ENCODE measurements around the gene ASIC3.
"Not testable (repeated sequence)": the region's sequence is repeated elsewhere in the genome, so short reads cannot be mapped to it uniquely, and the experiment has no call there.

ASIC3 gene

DNA sequence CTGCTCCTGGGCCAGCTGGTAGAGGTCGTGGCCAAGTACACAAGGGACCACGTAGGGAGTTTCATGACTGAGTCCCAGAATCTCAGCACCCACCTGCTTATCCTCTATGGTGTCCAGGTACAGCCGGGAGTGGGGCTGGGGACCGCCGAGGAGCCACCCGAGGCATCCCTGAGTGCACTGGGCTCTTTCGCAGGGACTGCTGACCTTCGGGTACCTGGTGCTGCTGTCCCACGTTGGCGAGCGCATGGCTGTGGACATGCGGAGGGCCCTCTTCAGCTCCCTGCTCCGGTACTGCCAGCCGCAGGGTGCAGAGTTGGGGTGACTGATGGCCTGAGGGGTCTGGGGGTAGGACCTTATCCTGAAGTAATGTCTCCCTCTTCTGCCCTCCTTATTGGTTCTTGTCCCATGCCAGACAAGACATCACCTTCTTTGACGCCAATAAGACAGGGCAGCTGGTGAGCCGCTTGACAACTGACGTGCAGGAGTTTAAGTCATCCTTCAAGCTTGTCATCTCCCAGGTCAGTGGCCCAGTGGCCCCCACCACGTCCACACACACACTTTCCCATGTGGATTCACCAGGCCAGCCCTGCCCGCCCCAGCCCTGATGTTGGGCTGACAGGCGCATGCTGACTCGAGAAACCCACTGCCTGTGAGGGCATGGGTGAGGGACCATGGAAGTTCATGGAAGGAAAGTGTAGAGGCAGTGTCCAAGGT is 13.9 kb upstream of the ASIC3 start:
- no peak for DNase-seq

DNA sequence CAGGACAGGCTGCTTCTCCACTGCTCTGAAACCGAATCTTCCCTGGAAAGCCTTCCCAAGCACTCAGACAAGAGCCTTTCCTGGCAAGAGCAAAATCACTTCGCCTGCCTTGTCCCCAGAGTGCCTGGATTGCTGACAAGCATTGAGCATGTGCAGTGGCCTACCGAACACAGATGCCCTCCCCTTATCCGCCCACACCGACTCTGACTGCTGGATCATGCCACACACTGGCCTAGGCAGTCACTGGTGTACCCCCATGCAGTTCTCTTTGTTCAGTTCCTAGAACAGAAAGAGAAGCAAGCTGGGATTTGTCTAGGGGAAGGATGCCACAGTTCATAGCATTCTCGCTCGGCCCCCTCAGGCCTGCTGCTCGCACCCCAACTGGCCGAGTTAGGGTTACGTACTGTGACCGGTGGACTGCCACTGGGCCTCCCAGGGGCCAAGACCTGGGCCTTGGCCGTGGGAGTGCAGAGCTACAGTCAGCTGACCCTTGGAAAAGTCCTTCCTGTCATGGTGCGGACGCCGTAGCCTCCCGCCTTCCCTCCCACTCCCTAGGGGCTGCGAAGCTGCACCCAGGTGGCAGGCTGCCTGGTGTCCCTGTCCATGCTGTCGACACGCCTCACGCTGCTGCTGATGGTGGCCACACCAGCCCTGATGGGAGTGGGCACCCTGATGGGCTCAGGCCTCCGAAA is 13.2 kb upstream of the ASIC3 start:
- no peak for DNase-seq

DNA sequence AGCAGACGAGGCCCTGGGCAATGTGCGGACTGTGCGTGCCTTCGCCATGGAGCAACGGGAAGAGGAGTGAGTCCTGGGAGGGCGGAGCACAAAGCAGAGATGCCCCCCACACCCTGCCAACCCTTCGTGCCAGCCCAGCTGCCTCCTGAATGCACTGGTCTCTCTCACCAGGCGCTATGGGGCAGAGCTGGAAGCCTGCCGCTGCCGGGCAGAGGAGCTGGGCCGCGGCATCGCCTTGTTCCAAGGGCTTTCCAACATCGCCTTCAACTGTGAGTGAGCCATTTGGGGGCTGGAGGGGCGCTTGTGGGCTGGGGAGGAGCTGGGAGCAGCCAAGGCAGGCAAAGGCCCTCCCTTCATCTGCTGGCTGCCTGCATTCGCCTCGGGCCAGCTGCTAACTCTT is 12.4 kb upstream of the ASIC3 start:
- DNase-seq, result no peak

DNA sequence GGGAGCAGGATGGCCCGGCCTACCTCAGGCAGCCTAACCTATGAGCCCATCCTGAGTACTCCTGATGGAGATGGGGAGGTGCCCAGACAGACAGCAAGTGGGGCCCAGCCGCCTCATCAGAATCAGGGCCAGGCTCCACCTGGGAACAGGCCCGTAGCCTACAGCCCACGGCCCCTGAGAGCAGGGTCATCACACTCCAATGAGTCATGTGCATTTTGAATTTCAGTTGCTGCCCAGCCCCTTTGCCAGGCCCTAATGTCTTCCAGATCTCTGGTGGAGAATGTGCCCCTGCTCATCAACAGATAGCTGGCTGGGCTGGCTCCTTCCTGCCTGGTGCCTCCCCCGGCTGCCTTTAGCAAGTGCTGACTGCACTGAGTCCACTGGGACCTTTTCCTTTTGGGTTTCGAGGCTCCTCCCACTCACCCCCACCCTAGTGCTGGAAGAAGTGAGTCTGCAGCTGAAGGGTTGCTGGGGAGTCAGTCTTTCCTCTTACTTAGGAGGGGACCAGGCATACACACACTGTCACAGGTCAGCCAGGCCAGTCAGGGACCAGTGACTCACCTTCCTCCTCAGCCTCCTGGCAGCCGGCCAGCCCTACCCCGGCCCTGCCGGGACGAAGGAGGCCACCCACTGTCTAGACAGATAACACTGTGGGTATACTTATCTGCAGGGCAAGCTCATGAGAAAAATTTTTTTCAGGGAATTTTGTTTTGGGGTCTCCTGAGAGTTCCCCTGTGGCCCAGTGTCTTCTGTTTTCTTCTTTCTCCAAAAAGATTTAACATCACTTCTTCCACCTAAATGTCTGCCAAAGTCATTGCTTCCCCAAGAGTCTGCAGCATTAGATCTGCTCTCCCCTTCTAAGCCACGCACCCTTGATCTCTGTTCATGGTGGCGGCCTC is 9.1 kb upstream of the ASIC3 start:
- DNase-seq, result peak; percentile 98

DNA sequence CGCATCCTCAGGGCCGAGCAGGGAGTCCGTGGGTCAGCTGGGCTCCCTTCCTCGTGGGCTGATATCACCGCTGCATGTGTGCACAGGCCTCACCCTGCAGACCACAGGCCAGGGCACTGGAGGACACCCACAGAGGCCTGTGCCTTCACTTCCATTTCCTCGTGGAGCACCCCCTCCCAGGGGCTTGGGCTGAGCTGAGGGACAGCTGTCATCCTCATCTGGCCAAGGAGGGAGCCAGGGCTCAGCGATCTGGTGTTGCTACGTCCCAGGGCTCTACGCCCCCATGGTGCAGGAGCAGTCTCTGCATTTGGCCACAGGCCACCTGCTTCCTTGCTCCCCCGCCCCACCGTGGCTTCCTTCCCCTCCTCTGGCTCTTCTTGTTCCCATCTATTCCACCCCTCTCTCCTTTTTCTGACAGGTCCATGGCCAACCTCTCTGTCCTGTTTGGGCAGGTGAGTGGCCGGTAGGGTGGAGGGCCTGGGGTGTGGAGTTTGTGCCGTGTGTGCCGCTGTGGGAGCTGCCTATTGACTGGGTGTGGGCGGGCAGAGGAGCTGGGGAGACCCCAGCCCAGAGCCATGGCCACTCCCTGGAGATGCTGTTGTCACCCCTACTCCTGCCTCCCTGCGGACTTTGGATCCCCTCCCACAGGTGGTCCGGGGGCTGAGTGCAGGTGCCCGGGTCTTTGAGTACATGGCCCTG is 8.3 kb upstream of the ASIC3 start:
- DNase-seq, result no peak

DNA sequence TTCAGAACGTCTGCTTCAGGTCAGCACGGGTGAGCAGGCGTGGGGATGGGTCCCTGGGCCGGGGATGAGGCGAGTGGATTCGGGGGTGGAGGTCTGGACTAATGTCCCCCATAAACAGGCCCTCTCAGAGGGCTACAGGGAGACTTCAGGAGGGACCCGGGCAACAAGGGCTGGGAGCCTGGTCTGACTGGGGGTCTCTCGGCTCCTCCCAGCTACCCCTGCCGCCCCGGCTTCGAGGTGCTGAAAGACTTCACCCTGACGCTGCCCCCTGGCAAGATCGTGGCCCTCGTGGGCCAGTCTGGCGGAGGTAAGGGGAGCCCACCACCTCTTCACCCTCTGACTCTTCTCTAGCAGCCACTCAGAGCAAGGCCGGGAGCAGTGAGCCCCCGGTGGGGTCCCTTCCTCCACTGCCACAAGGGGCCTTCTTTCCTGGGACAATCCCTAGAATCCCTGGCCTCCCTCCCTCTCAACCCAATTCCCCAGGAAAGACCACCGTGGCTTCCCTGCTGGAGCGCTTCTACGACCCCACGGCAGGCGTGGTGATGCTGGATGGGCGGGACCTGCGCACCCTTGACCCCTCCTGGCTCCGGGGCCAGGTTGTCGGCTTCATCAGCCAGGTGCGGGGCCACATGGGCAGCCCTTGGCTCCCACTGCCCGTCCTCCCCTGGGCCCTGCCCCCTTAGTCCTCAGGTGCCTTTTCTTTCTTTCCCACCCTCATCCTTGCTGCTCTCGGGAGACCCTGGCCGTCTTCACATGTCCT is 7.5 kb upstream of the ASIC3 start:
- DNase-seq, result no peak

DNA sequence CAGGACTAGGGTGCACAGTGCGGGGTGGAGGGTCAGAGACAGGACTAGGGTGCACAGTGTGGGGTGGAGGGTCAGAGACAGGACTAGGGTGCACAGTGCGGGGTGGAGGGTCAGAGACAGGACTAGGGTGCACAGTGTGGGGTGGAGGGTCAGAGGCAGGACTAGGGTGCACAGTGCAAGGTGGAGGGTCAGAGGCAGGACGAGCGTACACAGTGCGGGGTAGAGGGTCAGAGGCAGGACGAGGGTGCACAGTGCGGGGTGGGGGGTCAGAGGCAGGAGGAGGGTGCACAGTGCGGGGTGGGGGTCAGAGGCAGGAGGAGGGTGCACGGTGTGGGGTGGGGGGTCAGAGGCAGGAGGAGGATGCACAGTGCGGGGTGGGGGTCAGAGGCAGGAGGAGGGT is 4.9 kb upstream of the ASIC3 start:
- not testable (repeated sequence) for DNase-seq

DNA sequence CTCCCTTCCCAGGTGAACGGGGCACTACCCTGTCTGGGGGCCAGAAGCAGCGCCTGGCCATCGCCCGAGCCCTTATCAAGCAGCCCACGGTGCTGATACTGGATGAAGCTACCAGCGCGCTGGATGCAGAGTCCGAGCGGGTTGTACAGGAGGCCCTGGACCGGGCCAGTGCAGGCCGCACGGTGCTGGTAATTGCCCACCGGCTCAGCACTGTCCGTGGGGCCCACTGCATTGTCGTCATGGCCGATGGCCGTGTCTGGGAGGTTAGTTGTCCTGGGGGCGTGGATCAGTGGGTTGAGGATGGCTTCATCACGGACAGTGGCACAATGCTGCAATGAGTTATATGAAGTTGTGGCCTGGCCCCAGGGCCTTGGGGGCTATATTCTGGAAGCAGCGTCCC is 4.4 kb upstream of the ASIC3 start:
- DNase-seq, result no peak

DNA sequence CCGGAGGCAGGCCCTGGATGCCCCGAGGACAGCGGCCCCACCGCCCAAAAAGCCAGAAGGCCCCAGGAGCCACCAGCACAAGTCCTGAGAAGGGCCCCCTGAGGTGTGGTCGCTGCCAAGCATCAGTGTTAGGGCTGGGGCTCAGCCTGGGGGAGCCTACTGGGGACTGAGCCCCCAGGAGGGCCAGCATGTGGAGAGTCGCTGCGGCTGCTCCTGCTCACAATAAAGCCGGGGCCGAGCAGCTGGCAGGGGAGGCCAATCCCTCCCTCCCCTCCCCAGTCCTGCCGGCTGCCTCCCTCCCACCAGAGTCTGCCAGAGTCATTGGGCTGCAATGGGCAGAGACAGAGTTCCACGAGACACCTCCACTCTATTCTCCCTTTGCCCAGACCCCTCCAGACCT is 3.1 kb upstream of the ASIC3 start:
- DNase-seq, result no peak

DNA sequence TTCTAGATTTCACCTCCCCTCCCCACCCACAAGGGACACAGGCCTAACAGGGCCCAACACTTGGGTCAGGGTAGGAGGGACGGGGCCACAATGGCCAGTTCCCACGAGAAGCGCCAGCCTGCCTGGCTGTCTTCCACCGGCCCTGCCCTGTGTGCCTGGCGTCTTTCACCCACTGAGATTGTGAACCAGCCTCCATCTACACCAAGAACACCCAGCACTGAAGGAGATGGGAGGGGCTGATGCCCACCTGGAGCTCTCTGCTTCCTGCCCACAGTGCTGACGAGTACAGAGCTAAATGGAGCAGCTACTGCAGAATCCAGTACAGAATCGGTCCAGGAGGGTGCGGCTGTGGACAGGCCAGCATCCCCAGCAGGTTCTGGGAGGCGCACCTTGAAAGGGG is 2.4 kb upstream of the ASIC3 start:
- no peak for DNase-seq

DNA sequence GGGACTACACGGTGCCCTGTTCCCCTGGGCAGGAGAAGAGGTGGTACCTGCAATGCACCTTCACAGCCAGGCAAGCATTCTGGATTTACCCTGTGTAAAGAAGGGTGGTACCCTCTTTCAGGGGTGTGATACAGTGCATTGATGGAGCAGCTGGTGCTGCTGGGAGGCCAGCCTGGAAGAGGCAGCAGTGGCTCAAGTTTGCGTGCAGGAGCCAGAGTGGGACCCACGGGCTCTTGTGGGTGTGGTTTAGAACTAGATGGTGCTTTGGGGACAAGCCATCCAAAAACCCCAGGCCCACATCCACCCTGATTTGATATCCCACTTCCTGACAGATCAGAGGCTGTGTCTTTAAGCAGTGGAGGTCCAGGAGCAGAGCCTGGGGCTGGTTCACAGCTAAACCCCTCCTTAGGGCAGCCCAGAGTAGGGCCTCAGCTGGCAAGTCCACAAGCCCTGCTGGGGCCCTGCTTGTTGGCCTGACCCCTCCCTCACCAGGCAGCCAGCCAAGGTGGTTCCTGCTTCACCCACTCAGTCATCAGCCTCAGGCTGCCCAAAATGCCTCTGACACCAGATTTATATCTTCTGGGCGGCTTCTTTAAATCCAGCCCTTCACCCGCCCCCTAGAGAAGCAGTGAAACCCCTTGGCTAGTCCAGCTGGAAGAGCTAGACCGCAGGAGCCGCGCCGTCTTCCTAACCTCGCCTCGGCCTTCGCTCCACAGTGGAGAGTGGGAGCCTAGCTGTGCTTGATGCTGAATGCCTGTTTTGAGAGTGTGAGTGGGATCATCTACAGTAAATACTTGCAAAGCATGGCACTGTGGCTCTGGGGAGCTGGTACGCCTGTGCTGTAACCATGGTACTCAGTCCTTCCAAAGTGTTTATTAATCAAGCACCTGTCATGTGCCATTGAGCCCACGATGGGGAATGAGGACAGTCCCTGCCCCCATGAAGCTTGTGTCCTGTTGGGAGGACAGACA is 1.4 kb upstream of the ASIC3 start:
- DNase-seq, result peak; percentile 69

DNA sequence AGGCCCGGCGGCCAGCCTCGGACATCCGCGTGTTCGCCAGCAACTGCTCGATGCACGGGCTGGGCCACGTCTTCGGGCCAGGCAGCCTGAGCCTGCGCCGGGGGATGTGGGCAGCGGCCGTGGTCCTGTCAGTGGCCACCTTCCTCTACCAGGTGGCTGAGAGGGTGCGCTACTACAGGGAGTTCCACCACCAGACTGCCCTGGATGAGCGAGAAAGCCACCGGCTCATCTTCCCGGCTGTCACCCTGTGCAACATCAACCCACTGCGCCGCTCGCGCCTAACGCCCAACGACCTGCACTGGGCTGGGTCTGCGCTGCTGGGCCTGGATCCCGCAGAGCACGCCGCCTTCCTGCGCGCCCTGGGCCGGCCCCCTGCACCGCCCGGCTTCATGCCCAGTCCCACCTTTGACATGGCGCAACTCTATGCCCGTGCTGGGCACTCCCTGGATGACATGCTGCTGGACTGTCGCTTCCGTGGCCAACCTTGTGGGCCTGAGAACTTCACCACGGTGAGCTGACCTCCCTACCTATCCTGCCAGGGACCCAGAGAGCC is 656 bp downstream of the ASIC3 start:
- no peak for DNase-seq

DNA sequence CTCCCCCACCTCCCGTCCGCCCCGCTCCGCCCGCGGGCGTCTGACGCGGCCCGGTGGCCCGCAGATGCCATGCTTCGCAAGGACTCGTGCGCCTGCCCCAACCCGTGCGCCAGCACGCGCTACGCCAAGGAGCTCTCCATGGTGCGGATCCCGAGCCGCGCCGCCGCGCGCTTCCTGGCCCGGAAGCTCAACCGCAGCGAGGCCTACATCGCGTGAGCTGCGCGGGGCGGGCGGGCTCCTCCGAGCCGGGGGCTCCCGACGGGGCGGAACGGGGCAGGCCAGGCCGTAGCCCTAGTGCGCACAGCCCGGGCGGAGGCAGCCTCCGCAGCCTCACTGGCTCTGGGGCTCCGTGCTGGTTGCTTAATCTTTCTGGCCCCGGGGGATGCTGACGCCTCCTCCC is 2.8 kb downstream of the ASIC3 start:
- peak; percentile 59 for DNase-seq

DNA sequence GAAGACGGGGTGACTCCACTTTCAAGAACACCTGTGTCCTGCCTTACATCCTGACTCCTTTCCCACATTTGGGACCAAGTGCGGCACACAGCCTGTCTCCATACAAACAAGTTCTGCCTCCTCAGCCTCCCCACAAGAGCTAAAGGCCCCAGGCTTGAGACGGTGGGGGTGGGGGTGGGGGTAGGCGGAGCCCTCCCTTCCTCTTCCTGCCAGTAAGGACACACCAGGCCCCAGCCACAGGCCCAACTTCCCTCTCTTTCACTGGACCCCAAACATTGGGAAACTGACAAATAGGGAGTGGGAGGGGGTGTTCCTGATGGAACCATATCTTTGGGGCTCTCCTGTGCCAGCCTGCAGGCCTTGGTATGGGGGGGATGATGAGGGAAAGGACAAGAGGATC is 4.8 kb downstream of the ASIC3 start:
- no peak for DNase-seq

DNA sequence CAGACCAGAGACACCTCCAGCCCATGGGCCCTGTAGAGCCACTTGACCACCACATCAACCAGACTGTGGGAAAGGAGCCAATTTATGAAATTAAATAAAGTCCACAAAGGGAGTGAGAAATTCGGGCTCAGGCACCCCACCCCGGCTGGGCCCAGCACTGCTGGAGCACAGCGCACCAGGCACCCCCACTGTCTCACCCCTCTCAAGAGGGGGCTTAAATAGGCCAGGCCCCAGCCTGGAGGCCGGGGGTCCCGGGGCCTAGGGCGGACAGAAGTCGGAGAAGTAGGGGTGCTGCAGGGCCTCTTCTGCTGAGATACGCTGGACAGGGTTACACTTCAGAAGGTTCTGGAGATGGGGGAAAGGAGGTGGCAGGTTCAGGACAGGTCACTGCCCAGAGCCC is 5.4 kb downstream of the ASIC3 start:
- DNase-seq, result no peak

DNA sequence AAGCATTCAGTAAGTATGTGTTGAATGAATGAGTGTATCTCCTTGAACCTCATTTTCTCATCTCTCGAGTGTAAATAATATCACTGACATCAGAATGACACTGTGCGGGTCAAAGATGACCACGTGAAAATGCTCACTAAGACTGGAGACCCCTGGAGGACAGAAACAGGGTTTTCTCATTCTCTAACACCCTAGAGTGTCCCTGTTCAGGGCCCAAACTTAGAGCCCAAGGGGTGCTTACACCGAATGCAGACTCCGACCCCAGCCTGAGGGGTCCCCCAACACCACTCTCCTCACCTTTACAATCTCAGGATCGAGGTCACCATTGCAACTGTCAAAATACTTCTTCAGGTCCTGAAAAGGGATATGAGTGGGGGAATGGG is 7.9 kb downstream of the ASIC3 start:
- no peak for DNase-seq

DNA sequence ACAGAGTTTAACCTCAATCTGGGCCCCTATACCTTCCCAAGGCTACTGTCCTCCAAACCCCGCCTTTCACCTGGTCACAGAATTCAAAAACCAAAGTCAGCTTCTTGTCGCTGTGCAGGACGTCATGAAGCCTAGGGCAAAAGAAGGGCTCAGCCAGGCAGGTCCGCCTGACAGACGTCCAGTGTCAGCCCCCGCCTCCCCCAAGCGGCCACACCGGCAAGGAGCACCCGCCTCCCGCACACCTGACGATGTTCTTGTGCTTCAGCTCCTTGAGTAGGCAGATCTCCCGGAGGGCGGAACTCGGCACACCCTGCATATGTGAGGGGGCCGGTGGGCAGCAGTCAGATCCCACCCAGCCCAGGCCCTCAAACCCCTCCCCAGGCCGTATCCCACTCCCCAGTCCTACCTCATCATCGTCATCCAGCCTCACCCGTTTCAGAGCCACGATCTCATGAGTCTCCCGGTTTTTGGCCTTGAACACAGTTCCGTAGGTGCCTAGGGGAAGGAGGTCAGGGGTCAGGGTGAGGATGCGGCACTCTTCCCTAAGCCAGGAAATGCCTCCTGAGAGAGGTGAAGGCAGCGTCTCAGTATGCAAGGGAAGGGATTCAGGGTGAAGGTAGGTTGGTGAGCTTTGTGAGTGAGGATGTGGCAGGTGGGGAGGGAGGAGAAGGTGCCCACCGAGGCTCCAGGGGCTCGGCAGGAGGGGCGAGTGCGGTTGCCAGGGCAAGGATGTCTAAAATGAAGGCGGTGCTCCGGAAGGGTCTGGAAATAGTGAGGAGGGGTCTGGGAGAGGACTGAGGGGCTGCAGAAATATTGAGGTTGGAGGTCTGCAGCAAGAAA is 8.6 kb downstream of the ASIC3 start:
- no peak for DNase-seq

DNA sequence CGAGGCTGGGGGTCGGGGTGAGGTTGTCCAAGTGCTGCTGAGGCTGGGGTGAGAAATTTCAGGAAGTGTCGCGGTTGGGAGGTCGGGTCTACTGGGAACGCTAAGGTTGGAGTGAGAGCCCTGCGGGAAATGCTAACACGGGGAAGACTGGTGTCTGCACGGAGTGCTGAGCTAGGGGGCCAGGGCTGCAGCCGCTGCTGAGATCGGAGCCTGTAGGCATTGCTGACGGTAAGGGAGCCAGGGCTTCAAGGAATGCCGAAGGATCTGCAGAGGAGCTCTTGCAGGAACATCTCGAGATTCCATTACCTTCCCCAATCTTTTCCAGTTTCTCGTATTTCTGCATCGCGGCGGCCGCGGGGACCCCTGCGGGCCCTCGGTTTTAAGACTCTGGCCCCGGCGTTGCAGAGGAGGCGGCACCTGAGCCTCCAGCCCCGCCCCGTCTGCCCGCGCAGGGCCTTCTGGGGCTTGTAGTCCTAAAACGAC is 9.2 kb downstream of the ASIC3 start, which contains the start of gene CDK5:
Gene CDK5 (minus strand): TSS at position 392 of the 483 bp plus-strand sequence. CDS start 49 bp downstream, at position 343.
- no peak for DNase-seq

DNA sequence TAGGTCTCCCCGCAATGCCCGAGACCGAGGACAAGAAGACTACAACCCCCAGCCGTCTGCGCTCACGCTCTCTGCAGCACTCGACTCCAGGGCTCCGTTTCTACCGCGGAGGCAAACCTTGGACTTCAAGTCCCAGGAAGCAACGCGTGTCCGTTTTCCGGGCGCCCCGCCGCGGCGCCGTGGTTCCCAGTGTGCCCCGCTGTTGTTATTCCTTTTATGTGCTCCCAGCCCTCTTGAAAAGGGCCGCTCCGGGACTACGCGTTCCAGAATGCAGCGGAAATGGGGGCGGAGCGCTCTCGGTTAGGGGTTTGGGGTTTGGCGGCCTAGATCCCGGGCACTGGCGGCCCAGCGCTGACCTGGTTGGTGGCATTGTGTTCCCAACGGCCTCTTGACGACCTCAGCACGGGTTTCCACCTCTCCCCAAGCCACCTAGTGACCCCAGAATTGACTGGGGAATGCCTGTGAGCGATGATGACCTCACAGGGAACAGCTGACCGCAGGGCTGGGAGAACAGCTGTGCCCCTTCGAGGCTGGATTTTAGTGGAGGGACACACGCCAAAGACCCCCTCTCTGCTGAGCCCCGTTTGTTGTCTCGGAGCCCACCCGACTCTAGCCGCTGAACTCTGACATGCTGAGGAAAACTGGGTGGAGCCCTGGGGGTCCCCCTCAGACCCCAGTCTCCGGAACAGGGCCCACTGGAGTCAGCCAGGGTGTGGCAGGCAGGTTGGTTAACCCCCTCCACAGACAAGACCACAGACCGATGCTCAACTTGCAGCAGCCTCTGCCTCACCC is 9.9 kb downstream of the ASIC3 start:
- DNase-seq, result peak; percentile 99
